Measurements from ENCODE around the gene FNDC4. TPM values are rescaled to one million over a fixed set of nuclear protein-coding genes. Genes with fewer than 3 reads are reported as not detected.

Gene FNDC4
- total and polyA plus RNA-seq, 4 donors, result 11.4 to 165 (median 41.8) TPM

GRCh38 chr2:27494284-27494943, 586 bp downstream of the FNDC4 start:
- peak overlapping the region; percentile 90 to 97 for H3K27ac ChIP-seq (ENCODE audit: low read depth in 1 of 2, low read length in 2 of 2)
- WGBS, result 10% methylated on average over 35 of the region's 35 CpGs

More at GRCh38 chr2:27494284-27494943, 586 bp downstream of the FNDC4 start:
- H3K9ac ChIP-seq (ENCODE audit: low read depth in 1 of 2, low read length in 2 of 2), result peak overlapping the region; percentile 59 to 70
- H3K9me3 ChIP-seq (ENCODE audit: control insufficient read depth in 4 of 4, low read length in 3 of 4), result no peaks in the 10 kb centered on the region
- H3K4me1 ChIP-seq (ENCODE audit: control insufficient read depth in 4 of 4, insufficient read depth in 4 of 4, low read length in 3 of 4), result peaks cover 8 to 54% (median 29%) of the 10 kb centered on the region in 4 donors
- TF ChIP-seq HNF4A (conservative IDR thresholded peaks at IDR 0.05) (peak; percentile 59 to 76), EGR1 (IDR thresholded peaks at IDR 0.05; ENCODE audit: low read depth in 2 of 2) (peak; percentile 86 to 93), SP1 (IDR thresholded peaks at IDR 0.05) (peak; percentile 82), JUND (IDR thresholded peaks at IDR 0.05) (peak; percentile 97 to 99), TAF1 (conservative IDR thresholded peaks at IDR 0.05) (no peak), YY1 (IDR thresholded peaks at IDR 0.05) (peak; percentile 93), RAD21 (IDR thresholded peaks at IDR 0.05) (peak; percentile 10 to 26), FOXA2 (IDR thresholded peaks at IDR 0.05) (no peak), NR2F2 (IDR thresholded peaks at IDR 0.05) (no peak), CTCF (IDR thresholded peaks at IDR 0.05; ENCODE audit: low read depth, low read length, missing input control) (no peak), FOXA1 (IDR thresholded peaks at IDR 0.05) (peak; percentile 49), GABPA (IDR thresholded peaks at IDR 0.05 in 1 of 2, conservative IDR thresholded peaks at IDR 0.05 in 1 of 2) (no peak), HNF4G (IDR thresholded peaks at IDR 0.05) (no peak), RXRA (IDR thresholded peaks at IDR 0.05) (peak; percentile 95)
- TF ChIP-seq, protein P1, sequence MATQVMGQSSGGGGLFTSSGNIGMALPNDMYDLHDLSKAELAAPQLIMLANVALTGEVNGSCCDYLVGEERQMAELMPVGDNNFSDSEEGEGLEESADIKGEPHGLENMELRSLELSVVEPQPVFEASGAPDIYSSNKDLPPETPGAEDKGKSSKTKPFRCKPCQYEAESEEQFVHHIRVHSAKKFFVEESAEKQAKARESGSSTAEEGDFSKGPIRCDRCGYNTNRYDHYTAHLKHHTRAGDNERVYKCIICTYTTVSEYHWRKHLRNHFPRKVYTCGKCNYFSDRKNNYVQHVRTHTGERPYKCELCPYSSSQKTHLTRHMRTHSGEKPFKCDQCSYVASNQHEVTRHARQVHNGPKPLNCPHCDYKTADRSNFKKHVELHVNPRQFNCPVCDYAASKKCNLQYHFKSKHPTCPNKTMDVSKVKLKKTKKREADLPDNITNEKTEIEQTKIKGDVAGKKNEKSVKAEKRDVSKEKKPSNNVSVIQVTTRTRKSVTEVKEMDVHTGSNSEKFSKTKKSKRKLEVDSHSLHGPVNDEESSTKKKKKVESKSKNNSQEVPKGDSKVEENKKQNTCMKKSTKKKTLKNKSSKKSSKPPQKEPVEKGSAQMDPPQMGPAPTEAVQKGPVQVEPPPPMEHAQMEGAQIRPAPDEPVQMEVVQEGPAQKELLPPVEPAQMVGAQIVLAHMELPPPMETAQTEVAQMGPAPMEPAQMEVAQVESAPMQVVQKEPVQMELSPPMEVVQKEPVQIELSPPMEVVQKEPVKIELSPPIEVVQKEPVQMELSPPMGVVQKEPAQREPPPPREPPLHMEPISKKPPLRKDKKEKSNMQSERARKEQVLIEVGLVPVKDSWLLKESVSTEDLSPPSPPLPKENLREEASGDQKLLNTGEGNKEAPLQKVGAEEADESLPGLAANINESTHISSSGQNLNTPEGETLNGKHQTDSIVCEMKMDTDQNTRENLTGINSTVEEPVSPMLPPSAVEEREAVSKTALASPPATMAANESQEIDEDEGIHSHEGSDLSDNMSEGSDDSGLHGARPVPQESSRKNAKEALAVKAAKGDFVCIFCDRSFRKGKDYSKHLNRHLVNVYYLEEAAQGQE (IDR thresholded peaks at IDR 0.05), result no peak
- TF ChIP-seq, protein P2, sequence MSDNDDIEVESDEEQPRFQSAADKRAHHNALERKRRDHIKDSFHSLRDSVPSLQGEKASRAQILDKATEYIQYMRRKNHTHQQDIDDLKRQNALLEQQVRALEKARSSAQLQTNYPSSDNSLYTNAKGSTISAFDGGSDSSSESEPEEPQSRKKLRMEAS (IDR thresholded peaks at IDR 0.05), result peak; percentile 63
- TF ChIP-seq, protein P3, sequence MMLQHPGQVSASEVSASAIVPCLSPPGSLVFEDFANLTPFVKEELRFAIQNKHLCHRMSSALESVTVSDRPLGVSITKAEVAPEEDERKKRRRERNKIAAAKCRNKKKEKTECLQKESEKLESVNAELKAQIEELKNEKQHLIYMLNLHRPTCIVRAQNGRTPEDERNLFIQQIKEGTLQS (IDR thresholded peaks at IDR 0.05), result peak; percentile 88
- TF ChIP-seq, protein P4, sequence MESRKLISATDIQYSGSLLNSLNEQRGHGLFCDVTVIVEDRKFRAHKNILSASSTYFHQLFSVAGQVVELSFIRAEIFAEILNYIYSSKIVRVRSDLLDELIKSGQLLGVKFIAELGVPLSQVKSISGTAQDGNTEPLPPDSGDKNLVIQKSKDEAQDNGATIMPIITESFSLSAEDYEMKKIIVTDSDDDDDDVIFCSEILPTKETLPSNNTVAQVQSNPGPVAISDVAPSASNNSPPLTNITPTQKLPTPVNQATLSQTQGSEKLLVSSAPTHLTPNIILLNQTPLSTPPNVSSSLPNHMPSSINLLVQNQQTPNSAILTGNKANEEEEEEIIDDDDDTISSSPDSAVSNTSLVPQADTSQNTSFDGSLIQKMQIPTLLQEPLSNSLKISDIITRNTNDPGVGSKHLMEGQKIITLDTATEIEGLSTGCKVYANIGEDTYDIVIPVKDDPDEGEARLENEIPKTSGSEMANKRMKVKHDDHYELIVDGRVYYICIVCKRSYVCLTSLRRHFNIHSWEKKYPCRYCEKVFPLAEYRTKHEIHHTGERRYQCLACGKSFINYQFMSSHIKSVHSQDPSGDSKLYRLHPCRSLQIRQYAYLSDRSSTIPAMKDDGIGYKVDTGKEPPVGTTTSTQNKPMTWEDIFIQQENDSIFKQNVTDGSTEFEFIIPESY (IDR thresholded peaks at IDR 0.05), result peak; percentile 60
- peak overlapping the region; percentile 78 to 87 (median 82) for H3K4me3 ChIP-seq (ENCODE audit: low read depth in 1 of 3, low read length in 3 of 3)
- H3K27me3 ChIP-seq (ENCODE audit: control insufficient read depth in 4 of 4, insufficient read depth in 4 of 4, low read length in 3 of 4), result no peaks in the 10 kb centered on the region
- no peak for DNase-seq (ENCODE audit: low spot score)
- H3K36me3 ChIP-seq (ENCODE audit: control insufficient read depth in 4 of 4, insufficient read depth in 3 of 4, low read depth in 1 of 4, low read length in 3 of 4), result peaks cover 7 to 19% (median 12%) of the 10 kb centered on the region in 4 donors
